ENCODE results near the gene MYOG.

MYOG gene

GRCh38 chr1:203089001-203089650 lies 3.3 kb upstream of the MYOG start:
- Histone ChIP-seq H3K4me2 (ENCODE audit: low read length) (no peak overlapping the region), H4K20me1 (ENCODE audit: insufficient read depth, low read length) (no peaks in the 10 kb centered on the region), H3K27ac (ENCODE audit: low read depth, low read length, poor library complexity, severe bottlenecking) (no peak overlapping the region), H3K36me3 (ENCODE audit: insufficient read depth, low read length) (no peaks in the 10 kb centered on the region), H2AFZ (ENCODE audit: low read length) (no peak overlapping the region), H3K4me3 (ENCODE audit: low read depth, low read length, poor library complexity, severe bottlenecking) (no peak overlapping the region), H3K9ac (ENCODE audit: low read length) (no peak overlapping the region), H3K79me2 (ENCODE audit: insufficient read depth, low read length) (no peaks in the 10 kb centered on the region), H3F3A (ENCODE audit: insufficient read depth, low read length) (no peaks in the 10 kb centered on the region), H3K4me1 (ENCODE audit: insufficient read depth, low read length, severe bottlenecking) (no peaks in the 10 kb centered on the region), H3K27me3 (ENCODE audit: insufficient read depth, low read length) (no peaks in the 10 kb centered on the region; the same call in 1 of the 2 replicates), H3K9me3 (ENCODE audit: low read length) (no peaks in the 10 kb centered on the region), H3K9me2 (ENCODE audit: low read depth, low read length) (no peaks in the 10 kb centered on the region)
- TF ChIP-seq EZH2 (IDR thresholded peaks at IDR 0.05; ENCODE audit: borderline replicate concordance, low read length) (no peak), CTCF (IDR thresholded peaks at IDR 0.05; ENCODE audit: low read length) (no peak)

- H3F3A ChIP-seq (ENCODE audit: insufficient read depth, low read length) = no peaks in the 10 kb centered on the region
- no peaks in the 10 kb centered on the region for H3K9me2 ChIP-seq (ENCODE audit: low read depth, low read length)
- H3K79me2 ChIP-seq (ENCODE audit: insufficient read depth, low read length) = no peaks in the 10 kb centered on the region
- H3K9ac ChIP-seq (ENCODE audit: low read length) = no peak overlapping the region
- H4K20me1 ChIP-seq (ENCODE audit: insufficient read depth, low read length) = no peaks in the 10 kb centered on the region
- H3K27ac ChIP-seq (ENCODE audit: low read depth, low read length, poor library complexity, severe bottlenecking) = no peak overlapping the region
- no peak overlapping the region for H3K4me2 ChIP-seq (ENCODE audit: low read length)
- H3K9me3 ChIP-seq (ENCODE audit: low read length) = no peaks in the 10 kb centered on the region
- H3K27me3 ChIP-seq (ENCODE audit: insufficient read depth, low read length) = no peaks in the 10 kb centered on the region; the same call in 1 of the 2 replicates
- H3K4me1 ChIP-seq (ENCODE audit: insufficient read depth, low read length, severe bottlenecking) = no peaks in the 10 kb centered on the region
- no peaks in the 10 kb centered on the region for H3K36me3 ChIP-seq (ENCODE audit: insufficient read depth, low read length)
- no peak overlapping the region for H2AFZ ChIP-seq (ENCODE audit: low read length)
- no peak overlapping the region for H3K4me3 ChIP-seq (ENCODE audit: low read depth, low read length, poor library complexity, severe bottlenecking)
- TF ChIP-seq EZH2 (IDR thresholded peaks at IDR 0.05; ENCODE audit: borderline replicate concordance, low read length) = no peak
- no peak for TF ChIP-seq CTCF (IDR thresholded peaks at IDR 0.05; ENCODE audit: low read length)
Measured at GRCh38 chr1:203088441-203088840, 2.6 kb upstream of the MYOG start.

- no peak overlapping the region for H3K4me3 ChIP-seq (ENCODE audit: low read depth, low read length, poor library complexity, severe bottlenecking)
- H3K36me3 ChIP-seq (ENCODE audit: insufficient read depth, low read length) = no peaks in the 10 kb centered on the region
- no peak overlapping the region for H3K9ac ChIP-seq (ENCODE audit: low read length)
- no peak overlapping the region for H3K27ac ChIP-seq (ENCODE audit: low read depth, low read length, poor library complexity, severe bottlenecking)
- H3K4me2 ChIP-seq (ENCODE audit: low read length) = no peak overlapping the region
- no peaks in the 10 kb centered on the region for H3K27me3 ChIP-seq (ENCODE audit: insufficient read depth, low read length)
- no peaks in the 10 kb centered on the region for H3K9me3 ChIP-seq (ENCODE audit: low read length)
- no peaks in the 10 kb centered on the region for H3K79me2 ChIP-seq (ENCODE audit: insufficient read depth, low read length)
- no peaks in the 10 kb centered on the region for H3K4me1 ChIP-seq (ENCODE audit: insufficient read depth, low read length, severe bottlenecking)
- H3F3A ChIP-seq (ENCODE audit: insufficient read depth, low read length) = no peaks in the 10 kb centered on the region
- H4K20me1 ChIP-seq (ENCODE audit: insufficient read depth, low read length) = no peaks in the 10 kb centered on the region
- TF ChIP-seq CTCF (IDR thresholded peaks at IDR 0.05; ENCODE audit: low read length) (no peak), EZH2 (IDR thresholded peaks at IDR 0.05; ENCODE audit: borderline replicate concordance, low read length) (no peak)
- H2AFZ ChIP-seq (ENCODE audit: low read length) = no peak overlapping the region
- no peaks in the 10 kb centered on the region for H3K9me2 ChIP-seq (ENCODE audit: low read depth, low read length)
Measured at GRCh38 chr1:203086992-203087763, 1.4 kb upstream of the MYOG start.
